GM18520 (cell line): Measurements from ENCODE around the gene PPP1CA.

ENCODE experiments used
- ATAC-seq: cut with Tn5 transposase; IDR thresholded peaks from one replicate; pipeline ENCODE4 v1.9.1; 2021; ENCODE audit not compliant: unreplicated experiment

PPP1CA gene

DNA sequence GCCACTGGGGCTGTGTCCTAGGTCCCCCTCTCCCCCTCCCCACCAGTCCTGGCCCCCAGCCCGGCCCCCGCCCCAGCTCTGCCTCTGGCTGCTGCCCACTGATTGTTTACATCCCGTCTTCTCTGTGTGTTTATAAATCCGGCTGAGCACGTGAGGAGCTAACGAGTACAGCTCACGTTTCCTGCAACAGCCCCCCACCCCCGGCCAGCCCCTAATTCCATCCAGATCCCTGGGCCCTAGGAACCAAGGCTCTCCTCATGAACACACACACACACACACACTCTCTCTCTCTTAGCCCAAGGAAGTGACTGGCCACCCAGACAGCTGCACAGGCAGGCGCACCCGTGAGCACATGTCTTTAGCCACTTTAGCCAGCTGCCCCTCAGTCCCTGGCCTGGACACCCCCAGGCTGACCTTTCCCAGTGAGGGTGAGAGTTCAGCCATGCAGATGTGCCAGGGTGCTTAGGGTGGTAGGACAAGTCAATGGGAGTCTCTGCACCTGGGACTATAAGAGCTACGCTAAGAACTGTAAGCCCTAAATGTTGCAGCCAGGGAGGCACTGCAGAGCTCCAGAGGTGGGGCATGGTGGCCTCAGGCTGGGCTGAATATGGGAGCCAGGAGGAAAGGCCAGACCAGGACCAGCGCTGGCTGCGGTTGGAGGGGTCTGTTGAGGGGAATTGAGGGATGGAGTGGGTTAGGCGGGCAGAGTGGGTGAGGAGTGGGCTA is 31.1 kb downstream of the PPP1CA start:
- ATAC-seq = no peak

DNA sequence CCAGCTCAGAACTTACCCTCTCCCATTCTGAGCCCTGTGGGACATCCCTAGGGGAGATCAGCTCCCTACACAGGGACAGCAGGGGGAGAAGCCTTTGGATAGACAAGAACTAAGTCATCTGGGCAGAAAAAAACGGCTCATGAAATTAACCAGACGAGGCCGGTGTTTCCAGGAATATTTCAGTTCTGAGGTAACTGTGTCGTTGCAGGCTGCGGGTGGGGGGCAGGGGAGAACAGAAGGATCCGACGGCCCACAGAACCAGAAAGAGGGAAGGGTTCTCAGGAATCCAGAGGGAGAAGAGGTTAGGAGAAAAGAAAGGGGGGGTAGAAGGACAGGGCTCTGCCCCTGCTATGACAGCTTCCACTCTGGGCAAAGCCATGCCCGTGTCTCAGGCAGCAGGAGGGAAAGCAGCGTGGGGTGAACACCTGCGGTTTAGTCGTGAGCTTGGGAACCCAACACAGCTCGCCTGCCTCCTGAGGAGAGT is 31.8 kb downstream of the PPP1CA start:
- no peak for ATAC-seq

- no peak for ATAC-seq
These were observed 32.4 kb downstream of the PPP1CA start for GRCh38 chr11:67369275-67369674.

- ATAC-seq = no peak
These were observed 33.0 kb downstream of the PPP1CA start for GRCh38 chr11:67368621-67369020.

DNA sequence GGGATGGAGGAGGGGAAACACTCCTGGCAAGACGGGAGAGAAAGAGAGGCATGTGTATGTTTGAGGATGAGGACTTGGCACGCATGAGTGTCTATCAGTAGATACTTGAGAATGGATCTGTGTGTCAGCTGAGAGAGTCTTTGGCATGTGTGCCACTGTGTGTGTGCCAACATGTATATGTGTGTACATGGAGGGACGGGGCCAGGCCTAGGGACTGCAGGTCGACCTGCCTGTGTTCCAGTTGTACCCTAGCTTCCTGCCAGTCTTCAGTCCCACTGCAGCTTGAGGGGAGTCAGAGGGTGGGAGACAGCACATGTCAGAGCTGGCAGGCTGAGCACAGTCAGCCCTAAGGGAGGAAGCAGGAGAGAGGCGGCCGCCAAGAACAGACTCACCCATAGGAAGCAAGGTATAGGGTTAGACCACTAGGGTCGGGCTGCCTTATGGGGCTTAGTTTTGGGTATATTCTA is 33.9 kb downstream of the PPP1CA start:
- ATAC-seq = no peak

DNA sequence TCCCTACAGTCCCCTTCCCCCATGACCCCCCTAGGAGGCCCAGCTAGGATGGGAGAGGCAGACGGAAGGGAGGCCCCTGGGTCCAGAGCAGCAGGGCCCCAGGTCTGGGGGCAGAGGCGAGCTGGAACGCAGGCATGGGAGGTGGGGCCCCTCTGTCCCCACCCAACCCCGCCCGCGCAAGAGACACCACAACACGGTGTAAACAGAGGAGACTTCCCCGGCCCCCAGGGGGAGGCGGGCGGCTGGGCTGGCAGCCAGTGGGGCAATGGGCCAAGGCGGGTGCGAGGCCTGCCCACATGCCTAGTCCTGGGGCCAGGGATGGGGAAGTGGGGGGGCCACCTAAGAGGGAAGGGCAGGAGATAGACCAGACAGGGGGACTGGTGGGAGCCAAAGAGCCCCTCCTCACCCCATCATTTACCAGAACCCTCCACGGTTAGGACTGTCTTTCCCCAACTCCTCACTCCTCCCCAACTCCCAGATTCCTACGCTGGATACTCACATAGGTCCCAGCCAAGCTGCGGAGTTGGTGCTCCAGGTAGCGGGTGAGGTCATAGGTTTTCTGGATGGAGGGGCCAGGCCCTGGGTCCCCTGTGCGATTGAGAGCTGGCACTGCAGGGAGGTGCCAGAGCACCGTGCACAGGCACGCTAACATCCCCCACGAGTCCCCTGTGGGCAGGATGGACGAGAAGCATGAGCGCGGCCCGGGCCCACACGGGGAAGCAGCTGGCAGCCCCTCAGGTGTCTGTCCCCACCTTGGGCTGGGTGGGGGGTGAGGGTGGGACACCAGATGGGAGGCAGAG is 34.5 kb downstream of the PPP1CA start:
- no peak for ATAC-seq

GRCh38 chr11:67366546-67366945 is 35.1 kb downstream of the PPP1CA start:
- no peak for ATAC-seq

DNA sequence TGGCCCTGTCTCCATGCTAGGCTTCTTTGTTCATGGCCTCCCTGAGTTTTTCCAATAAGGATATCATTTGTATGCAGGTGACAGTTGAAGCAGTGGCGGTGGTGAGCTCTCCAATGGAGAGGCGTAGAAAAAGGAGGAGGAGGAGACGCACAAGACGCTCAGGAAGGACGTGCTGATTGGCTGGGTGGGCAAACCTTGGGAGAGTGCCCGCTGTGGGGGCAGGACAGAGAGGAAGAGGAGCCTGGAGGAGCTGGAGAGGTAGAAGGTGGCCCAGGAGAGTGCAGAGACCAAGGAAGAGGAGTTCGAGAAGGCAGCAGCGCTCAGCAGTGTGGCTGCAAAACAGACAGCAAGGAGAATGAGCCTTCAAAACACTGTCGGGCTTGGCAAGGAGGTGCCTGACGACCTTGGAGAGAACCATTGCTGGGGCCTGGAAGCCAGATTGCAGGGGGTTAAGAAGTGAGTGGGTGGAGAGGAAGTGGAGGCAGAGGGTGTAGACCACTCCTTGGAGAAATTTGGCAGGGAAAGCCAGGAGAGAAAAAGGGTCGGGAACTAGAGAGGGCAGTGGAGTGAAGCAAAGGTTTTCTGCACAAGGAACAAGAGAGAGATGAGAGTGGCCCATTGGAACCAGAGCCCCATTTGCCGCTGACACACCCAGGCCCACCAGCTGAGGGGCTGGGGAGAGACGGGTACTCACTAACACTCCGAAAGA is 35.8 kb downstream of the PPP1CA start:
- no peak for ATAC-seq

DNA sequence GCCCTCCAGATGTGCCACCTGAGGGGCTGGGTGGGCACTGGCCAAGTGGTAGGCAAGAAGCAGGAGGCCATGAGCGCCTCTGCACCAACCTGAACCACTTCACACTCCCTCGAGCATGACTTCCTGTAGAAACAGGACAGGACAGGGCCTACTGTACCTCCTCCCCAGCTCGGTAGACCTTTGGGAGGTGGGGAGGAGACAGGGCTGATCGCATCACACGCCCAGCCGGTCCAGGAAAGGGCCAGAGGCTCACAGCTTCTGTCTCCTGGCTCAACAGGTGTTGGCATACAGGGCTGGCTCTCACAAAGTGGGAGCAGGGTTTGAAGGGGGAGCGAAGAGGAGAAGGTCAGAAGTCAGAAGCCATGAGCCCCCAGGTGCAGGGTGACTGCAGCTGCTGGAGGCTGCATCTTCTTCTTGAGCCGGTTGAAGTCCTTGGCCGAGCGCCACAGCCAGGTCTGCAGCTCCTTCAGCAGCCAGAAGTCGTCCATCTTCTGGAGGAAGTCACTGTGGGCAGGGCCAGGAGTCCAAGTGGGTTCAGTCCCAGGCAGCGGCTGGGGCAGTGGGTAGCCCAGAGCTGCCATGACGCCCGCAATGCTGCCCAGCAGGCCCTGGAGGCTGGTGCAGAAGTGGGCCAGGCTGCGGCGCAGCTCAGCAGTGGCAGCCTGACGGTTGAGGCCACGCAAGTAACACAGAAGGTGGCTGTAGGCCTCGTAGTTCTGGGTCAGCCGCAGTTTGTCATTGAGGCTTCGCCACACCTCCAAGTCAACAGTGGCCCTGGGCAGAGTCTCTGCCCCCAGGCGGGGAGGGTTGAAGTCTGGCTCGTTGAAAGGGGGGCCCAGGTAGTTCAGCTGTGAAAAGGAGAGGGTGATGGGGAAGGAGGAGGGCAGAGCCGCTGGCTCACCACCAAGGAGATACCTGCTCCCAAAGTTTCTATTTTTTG is 36.6 kb downstream of the PPP1CA start:
- no peak for ATAC-seq

DNA sequence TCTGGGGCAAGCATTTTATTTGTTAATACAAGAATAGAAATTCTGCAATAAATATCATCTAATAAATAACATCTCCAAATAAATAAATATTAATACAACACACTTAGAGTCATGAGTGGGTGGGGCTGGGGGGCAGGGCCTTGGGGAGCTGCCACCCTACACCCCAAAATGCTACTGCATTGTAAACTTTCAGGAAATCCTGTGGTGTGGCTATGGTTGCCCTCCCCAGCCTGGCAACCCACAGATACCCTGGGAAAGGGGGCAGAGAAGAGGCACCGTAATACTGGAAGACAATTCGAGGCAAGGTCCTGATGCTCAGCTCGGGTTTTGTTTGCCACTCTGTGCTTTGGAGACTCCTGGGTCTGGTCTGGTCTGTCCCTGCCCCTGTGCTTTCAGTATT is 37.5 kb downstream of the PPP1CA start:
- no peak for ATAC-seq

- ATAC-seq = no peak
These were observed 43.6 kb downstream of the PPP1CA start for GRCh38 chr11:67357831-67358670.

GRCh38 chr11:67356864-67357561 is 44.6 kb downstream of the PPP1CA start:
- no peak for ATAC-seq

DNA sequence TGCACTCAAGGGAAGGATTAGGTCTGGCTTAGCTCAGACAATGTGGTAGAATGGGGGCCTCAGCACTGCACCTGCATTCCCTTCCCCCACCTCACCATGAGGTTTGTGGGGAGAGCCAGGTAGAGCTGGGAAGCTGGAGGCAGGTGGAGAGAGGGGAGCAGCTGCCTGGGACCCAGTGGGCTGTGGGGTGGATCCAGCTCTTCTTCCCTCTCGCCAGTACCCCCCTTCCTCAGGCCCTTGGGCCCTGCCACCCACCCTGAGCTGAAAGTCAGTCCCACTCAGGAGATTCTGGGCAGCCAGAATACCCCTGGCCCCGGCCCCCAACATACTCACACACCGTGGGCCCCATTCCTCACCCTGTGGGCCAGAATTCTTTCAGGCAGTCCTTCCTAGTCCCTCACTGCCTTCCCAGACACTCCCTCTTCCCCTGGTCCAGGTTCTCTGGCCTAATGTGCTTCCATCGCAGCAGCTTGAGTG is 45.2 kb downstream of the PPP1CA start:
- ATAC-seq = no peak

DNA sequence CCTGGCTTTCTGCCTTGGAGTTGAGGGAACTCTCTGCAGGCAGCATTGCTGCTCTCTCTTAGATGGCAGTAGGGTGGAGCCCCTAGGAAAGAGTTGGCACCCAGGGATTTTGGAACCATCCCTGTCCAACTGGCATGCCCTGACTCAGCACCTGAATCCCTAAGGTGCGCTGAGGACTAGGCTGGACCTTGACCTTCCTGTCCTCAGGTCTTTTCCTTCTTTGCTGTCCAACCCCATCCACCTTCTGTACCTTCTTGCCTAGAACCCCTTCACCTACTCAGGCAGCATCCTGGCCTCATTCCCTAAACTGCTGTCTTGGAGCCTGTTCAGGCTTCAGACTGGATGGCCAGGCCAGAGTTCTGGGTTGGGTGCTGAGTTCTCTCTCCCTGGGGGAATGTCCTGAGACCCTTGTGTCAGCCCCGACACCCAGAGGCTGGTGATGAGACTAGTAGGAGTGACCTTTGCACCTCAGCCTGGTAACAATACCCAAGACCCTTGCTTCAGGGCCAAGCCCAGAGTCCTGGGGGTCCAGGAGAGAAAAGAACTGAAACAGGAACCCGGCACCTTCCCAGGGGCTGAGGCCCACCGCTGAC is 45.8 kb downstream of the PPP1CA start:
- no peak for ATAC-seq

DNA sequence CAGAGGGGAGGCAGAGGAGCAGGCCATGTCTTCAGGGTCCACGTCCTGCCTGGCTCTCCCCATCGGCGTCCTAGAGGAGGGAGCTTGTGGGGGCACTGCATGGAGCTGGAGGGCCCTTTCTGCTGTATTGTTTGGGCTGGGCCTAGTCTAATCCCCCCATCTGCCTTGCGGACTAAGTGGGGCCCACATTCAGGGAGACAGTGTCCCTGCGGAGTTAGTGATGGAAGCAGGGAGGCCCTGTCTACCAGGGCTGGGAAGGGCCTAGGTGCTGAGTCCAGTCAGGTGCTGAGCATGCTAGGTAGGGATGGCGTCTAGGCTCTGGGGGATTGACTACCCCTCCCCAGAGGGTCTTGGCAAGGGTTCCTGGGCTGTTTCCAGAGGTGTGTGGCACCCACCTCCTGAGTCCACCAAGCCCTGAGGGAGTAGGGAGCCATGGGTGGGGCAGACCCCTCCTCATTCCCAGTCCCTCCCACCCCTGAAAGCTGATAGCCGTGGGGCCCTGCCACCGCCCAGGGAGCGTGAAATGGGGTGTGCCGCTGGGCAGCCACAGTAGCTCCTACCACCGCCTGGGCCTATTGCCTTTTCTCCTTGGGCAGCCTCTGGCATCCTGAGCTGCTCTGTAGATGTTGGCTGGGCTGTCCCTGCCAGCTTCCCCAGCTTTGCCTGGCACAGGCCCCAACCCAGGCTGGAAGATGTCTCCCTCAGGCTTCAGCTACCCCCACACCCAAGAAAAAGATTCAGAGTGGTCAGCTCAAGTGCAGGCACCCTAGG is 46.5 kb downstream of the PPP1CA start:
- ATAC-seq = no peak

- ATAC-seq = no peak
These were observed 47.3 kb downstream of the PPP1CA start for GRCh38 chr11:67354075-67355022.
